NCI-H1694 treated with DMSO at 0.1 percent for 48 hours (cell line): ENCODE data around the gene BRCA1.
A peak's percentile ranks its signal among the peaks of the same experiment; 100 is the strongest.
"Not testable (repeated sequence)": the region's sequence is repeated elsewhere in the genome, so short reads cannot be mapped to it uniquely, and the experiment has no call there.

ENCODE experiments used
- DNase-seq: peaks from one replicate; lab custom pipeline; 2025; lab: John Stamatoyannopoulos, UW

The BRCA1 gene

GRCh38 chr17:43134774-43135453, 9.8 kb upstream of the BRCA1 start:
- DNase-seq = no peak

- not testable (repeated sequence) for DNase-seq
These were observed 8.3 kb upstream of the BRCA1 start for GRCh38 chr17:43133439-43133838.

- DNase-seq = no peak
These were observed 7.0 kb upstream of the BRCA1 start for GRCh38 chr17:43132117-43132516.

- DNase-seq = no peak
These were observed 4.5 kb upstream of the BRCA1 start for GRCh38 chr17:43129671-43130010.

- DNase-seq = not testable (repeated sequence)
These were observed 2.2 kb upstream of the BRCA1 start for GRCh38 chr17:43127333-43127876.

GRCh38 chr17:43126911-43127290, 1.7 kb upstream of the BRCA1 start:
- no peak for DNase-seq

GRCh38 chr17:43125967-43126910, 1.1 kb upstream of the BRCA1 start:
- DNase-seq = no peak

- DNase-seq = no peak
These were observed 6.2 kb downstream of the BRCA1 start for GRCh38 chr17:43118679-43119615.

- DNase-seq = no peak
These were observed 11.0 kb downstream of the BRCA1 start for GRCh38 chr17:43114151-43114552.

- no peak for DNase-seq
These were observed 18.6 kb downstream of the BRCA1 start for GRCh38 chr17:43106552-43106951.

- no peak for DNase-seq
These were observed 20.0 kb downstream of the BRCA1 start for GRCh38 chr17:43105146-43105545.

- no peak for DNase-seq
These were observed 20.5 kb downstream of the BRCA1 start for GRCh38 chr17:43104665-43105064.

- not testable (repeated sequence) for DNase-seq
These were observed 29.8 kb downstream of the BRCA1 start for GRCh38 chr17:43095364-43095763.

- peak; percentile 97 for DNase-seq
These were observed 30.9 kb downstream of the BRCA1 start for GRCh38 chr17:43094129-43094835.

GRCh38 chr17:43092901-43093300, 32.3 kb downstream of the BRCA1 start:
- DNase-seq = no peak

GRCh38 chr17:43090022-43090421, 35.1 kb downstream of the BRCA1 start:
- DNase-seq = no peak

- no peak for DNase-seq
These were observed 39.7 kb downstream of the BRCA1 start for GRCh38 chr17:43085474-43085873.

- DNase-seq = no peak
These were observed 45.4 kb downstream of the BRCA1 start for GRCh38 chr17:43079641-43080302.

- no peak for DNase-seq
These were observed 50.3 kb downstream of the BRCA1 start for GRCh38 chr17:43074869-43075268.

GRCh38 chr17:43070872-43071271, 54.3 kb downstream of the BRCA1 start:
- no peak for DNase-seq

GRCh38 chr17:43070257-43070656, 54.9 kb downstream of the BRCA1 start:
- no peak for DNase-seq
